Activated CD4-positive, alpha-beta T cell treated with anti-CD3 and anti-CD28 coated beads, Interleukin-2, amount 50 U/mL, for 1 hour (primary cell): ENCODE measurements around the gene EPHA6.
"Not testable (repeated sequence)": the region's sequence is repeated elsewhere in the genome, so short reads cannot be mapped to it uniquely, and the experiment has no call there.

Experiments
- DNase-seq: peaks from one replicate; pipeline ENCODE4 v3.0.0-alpha.2; 2020

The EPHA6 gene

GRCh38 chr3:97301114-97301513, 486.7 kb downstream of the EPHA6 start:
- DNase-seq = no peak

- no peak for DNase-seq
Observed at GRCh38 chr3:97306226-97306625, 491.8 kb downstream of the EPHA6 start.

DNA sequence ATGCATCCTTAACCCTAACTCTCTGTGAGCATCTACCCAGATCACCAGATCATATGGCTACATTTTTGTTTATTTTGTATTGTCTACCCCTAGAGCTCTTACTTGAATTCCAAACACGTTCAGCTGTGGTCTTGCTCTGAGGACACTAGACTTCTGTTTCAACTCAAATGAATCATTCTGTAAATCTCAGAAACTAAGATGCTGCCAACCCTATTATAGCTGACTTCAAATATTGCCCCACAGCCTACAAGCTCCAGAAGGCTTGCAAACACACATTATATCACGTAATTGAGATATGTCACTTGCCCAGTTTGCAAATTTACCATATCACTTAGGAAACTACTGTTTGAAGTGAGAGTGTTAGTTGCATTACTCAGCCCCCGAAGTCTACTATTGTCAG, 524.0 kb downstream of the EPHA6 start:
- no peak for DNase-seq

GRCh38 chr3:97340940-97341339, 526.5 kb downstream of the EPHA6 start:
- no peak for DNase-seq

DNA sequence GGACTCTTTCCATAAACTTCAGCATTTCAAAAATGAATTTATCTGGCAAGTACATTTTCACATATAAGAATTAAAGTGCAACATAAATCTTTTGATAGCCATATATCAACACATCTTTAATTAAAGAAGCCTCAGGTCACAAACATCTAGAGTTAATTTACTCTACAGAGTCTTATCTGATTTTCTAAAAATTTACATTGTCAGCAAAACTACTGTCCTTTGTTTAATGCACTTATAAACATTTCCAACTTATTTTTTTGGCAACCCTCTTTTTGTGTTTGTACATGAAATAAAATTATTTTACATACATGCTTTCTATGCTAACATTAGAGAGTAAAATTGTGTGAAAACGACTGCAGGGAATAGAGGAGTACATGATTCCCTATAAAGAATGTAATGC, 533.4 kb downstream of the EPHA6 start:
- DNase-seq = no peak

GRCh38 chr3:97350971-97351370, 536.6 kb downstream of the EPHA6 start:
- no peak for DNase-seq

- no peak for DNase-seq
Observed at GRCh38 chr3:97353176-97353575, 538.8 kb downstream of the EPHA6 start.

DNA sequence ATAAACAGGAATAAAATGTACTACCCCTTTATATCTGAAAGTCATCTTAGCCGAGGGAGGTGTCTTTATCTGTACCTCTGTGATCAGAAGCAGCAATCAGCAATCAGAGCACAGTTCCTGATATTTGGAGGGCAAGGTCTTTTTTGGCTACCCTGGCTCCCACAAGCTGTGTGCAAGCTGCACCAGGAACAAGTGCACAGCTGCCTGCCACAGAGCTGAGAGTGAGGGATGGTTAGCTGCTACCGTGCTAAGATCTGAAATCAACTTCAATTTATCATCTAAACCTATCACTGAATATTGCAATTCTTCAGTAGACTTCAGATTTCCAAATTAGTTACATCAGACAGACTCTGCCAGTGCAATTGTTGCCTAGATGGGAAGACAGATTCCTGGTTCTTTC, 545.6 kb downstream of the EPHA6 start:
- DNase-seq = no peak

DNA sequence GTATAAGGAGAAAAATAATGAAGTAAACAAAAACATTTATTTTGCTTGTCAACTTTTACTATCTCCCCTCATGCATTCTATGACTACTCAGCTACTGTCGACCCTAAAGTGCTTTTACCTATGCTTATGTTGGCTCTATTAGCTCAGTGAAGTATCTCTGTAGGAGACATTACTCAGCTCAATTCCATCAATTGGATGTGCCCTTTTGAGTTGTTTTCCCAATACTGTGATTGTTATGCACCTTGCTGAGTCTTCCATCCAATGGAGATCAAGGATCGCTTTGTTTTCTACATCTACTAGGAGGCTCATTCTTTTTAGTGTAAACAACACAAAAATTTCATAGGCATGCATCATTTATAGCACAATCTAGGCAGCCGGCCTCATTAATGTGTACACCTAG, 546.4 kb downstream of the EPHA6 start:
- DNase-seq = no peak

DNA sequence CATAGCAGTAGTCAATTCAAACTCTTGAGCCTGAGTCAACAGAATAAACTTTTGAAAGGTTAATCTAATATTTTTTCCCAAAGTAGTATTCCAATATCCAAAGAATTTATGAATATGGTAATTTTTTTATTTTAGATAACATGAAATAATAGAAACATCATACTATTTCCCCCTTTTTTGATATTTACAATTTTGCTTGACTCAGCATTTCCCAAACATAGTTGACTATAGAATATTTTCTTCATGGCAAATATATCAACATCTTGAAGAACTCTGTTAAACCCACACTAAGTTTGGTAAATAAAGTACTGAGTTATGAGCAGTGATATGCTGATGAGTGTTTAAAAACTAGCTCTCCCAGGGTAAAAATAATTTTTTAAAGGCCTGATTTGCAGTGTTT, 570.2 kb downstream of the EPHA6 start:
- DNase-seq = no peak

DNA sequence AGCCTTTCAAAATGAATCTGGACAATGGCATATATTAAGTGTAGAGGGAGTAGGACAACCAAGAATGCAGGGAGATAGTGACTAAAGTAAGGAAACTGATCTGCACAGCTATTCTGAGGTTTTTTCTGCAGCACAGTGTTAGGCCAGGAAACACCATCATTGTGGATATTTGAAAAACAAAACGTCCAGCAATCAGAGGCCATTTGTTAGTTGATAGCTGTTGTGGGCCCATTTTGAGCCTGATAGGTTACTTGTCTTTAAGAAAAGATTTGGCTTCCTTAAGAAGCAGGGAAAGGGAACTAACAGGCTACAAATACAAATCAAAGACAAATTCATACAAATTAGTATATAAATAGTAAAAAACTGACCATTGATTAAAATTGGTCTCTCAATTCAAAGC, 574.4 kb downstream of the EPHA6 start:
- DNase-seq = no peak

DNA sequence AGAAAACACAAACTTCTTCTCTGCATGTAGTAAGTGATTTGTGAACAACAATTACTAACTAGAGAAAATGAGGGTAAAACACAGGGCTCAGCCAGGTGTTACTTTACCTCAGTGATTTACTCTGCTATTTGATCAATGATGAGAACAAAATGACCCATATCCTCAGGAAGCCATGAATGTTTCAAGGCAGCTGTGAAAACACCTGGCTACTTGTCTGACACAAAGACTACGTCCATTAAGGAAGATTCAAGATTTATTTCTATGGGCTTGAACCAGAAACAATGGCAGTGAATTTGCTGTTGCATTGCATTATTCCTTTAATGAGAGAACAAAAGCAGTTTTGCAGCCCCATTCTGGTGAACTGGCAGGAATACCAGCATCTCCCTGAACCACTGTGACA, 575.5 kb downstream of the EPHA6 start:
- DNase-seq = no peak

GRCh38 chr3:97391167-97391566, 576.8 kb downstream of the EPHA6 start:
- no peak for DNase-seq

DNA sequence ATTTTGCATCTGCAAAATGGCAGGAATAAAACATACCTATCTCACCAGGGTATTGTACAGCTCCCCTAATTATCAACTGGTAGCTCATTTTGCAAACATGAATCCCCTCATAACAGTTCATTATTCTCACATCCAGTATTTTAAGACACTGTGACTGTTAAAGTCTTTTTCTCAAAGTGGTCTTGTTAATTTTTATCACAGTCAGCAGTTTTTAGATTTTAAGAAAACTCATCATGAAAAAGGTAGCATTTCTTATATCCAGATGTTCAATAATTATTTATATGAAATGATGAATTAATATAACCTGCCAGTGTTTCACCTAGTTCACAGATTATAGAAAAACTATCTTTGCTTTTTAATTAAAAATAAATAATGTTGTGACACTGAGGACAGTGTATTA, 595.2 kb downstream of the EPHA6 start:
- DNase-seq = no peak

- DNase-seq = no peak
Observed at GRCh38 chr3:97421565-97421964, 607.2 kb downstream of the EPHA6 start.

GRCh38 chr3:97425002-97425401, 610.6 kb downstream of the EPHA6 start:
- DNase-seq = no peak

DNA sequence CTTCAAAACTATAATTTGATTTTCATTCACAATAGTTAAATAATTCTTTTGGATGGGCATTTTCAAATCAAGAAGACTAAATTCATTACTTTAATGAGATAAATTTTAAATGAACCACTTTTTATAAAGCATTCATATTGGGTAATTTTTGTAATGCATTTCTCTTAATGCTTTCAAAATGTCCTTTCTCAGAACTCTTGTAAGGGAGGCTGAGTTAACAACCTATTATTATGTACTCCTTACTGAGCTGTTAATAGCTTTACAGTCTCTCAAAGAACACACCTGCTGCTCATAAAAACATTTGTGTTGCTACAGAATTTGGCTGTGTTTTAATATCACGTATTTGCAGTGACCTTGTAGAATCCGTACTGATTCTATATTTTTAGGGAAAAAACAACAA, 616.2 kb downstream of the EPHA6 start:
- no peak for DNase-seq

DNA sequence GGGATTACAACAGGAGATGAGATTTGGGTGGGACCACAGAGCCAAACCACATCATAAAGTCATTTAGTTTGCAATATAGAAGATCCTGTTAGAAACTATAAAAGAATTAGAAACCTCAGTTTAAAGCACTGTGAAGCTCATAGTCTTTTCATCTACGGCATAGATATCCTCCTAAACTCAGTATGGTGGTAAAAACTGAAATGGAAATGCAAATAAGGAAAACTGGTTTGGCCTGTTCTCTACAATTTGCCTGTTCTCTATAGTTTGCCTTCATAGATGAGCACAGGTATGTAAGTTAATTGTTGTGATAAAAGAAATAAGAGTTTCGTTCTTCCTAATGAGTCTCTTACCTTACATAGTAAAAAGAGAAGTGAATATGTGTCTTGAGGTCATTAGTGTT, 618.5 kb downstream of the EPHA6 start:
- DNase-seq = no peak

GRCh38 chr3:97438131-97438530, 623.7 kb downstream of the EPHA6 start:
- DNase-seq = no peak

DNA sequence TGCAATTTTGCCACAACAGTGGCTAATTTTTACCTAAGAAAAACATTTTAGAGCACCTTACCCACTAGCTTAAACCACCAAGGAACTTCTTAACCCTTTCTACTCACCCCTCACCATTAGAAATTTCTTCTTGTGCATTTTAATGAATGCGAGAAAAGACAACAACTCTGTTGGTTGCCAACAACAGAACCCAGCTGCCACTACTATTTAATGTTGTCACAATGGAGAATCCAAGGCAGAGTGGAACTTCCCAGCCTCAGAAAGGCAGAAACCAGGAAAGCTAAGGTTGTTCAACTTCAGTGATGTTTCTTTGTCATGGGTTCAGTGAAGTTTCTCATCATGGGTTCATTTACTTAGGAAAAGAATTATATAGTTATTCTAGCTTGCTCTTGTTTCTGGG, 625.0 kb downstream of the EPHA6 start:
- no peak for DNase-seq

GRCh38 chr3:97464035-97464434, 649.6 kb downstream of the EPHA6 start:
- DNase-seq = no peak

DNA sequence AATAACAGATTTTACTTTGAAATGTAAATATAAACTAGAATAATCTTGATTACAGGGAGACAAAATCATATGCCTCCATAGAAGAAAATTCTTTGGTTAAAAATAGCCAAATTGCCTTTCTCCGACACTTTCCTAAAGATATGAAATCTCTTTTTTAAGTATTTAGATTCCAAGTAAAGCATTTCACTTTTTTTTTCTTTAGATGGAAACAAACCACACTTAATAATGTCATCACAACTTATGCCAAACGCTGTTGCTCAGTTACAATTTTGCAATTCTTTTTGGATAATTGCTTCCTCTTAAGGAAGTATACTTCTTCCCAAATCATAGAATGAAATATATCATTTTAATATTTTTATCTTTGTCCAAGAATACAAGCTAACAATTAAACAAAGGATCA, 656.1 kb downstream of the EPHA6 start:
- no peak for DNase-seq

- no peak for DNase-seq
Observed at GRCh38 chr3:97479740-97480139, 665.3 kb downstream of the EPHA6 start.

GRCh38 chr3:97480696-97481289, 666.4 kb downstream of the EPHA6 start:
- not testable (repeated sequence) for DNase-seq

GRCh38 chr3:97481416-97481815, 667.0 kb downstream of the EPHA6 start:
- no peak for DNase-seq

- no peak for DNase-seq
Observed at GRCh38 chr3:97485206-97485605, 670.8 kb downstream of the EPHA6 start.
